AG09319 (cell line): ENCODE data around the gene EVA1A.

ENCODE experiments used
- DNase-seq: peaks from one replicate; pipeline ENCODE4 v3.0.0-alpha.2; 2010; ENCODE audit warnings: low read depth; ENCODE audit errors: extremely low read depth
- TF ChIP-seq, protein P1 (sequence below): IDR thresholded peaks from 2 replicates; pipeline ENCODE4 v1.5.1; 2011; ENCODE audit warnings: low read depth, mild to moderate bottlenecking, inconsistent platforms, low read length, moderate library complexity

The EVA1A gene

GRCh38 chr2:75589391-75590105 lies 28.8 kb upstream of the EVA1A start:
- TF ChIP-seq, protein P1, sequence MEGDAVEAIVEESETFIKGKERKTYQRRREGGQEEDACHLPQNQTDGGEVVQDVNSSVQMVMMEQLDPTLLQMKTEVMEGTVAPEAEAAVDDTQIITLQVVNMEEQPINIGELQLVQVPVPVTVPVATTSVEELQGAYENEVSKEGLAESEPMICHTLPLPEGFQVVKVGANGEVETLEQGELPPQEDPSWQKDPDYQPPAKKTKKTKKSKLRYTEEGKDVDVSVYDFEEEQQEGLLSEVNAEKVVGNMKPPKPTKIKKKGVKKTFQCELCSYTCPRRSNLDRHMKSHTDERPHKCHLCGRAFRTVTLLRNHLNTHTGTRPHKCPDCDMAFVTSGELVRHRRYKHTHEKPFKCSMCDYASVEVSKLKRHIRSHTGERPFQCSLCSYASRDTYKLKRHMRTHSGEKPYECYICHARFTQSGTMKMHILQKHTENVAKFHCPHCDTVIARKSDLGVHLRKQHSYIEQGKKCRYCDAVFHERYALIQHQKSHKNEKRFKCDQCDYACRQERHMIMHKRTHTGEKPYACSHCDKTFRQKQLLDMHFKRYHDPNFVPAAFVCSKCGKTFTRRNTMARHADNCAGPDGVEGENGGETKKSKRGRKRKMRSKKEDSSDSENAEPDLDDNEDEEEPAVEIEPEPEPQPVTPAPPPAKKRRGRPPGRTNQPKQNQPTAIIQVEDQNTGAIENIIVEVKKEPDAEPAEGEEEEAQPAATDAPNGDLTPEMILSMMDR = no peak
- DNase-seq = no peak

- DNase-seq = no peak
- TF ChIP-seq, protein P1 = no peak
These were observed 27.3 kb upstream of the EVA1A start for GRCh38 chr2:75587954-75588587.

GRCh38 chr2:75586971-75587370 lies 26.2 kb upstream of the EVA1A start:
- no peak for DNase-seq
- TF ChIP-seq, protein P1 = no peak

DNA sequence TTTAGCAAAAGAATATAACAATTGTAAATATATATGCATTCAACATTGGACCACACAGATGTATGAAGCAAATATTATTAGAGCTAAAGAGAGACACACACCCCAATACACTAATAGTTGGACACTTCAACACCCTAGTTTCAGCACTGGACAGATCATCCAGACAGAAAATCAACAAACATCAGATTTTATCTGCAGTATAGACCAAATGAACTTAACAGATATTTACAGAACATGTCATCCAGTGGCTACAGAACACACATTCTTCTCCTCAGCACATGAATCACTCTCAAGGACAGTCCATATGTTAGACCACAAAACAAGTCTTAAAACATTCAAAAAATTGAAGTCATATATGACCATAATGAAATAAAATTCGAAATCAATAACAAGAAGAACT lies 22.1 kb upstream of the EVA1A start:
- no peak for DNase-seq
- TF ChIP-seq, protein P1 = no peak

- no peak for DNase-seq
- TF ChIP-seq, protein P1 = no peak
These were observed 19.9 kb upstream of the EVA1A start for GRCh38 chr2:75580606-75581005.

- no peak for DNase-seq
- TF ChIP-seq, protein P1 = no peak
These were observed 19.4 kb upstream of the EVA1A start for GRCh38 chr2:75580156-75580555.

DNA sequence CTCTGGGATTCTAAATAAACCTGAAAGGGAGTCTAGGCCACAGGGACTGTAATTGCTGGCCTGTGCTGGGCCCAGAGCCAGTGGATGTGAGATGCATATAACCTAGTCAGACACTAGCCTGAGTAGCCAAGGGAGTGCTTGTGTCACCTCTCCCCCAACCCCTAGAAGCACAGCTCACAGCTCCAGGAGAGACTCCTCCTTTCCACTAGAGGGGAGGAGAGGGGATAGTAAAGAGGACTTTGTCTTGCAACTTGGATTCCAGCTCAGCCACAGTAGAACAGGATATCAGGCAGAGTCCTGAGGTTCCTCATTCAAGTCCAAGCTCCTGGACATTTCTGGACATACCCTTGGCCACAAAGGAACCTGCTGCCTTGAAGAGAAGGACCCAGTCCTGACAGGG lies 18.4 kb upstream of the EVA1A start:
- DNase-seq = no peak
- TF ChIP-seq, protein P1 = no peak
